Suppressor macrophage treated with lipopolysaccharide for 1 hour (primary cell): Measurements from ENCODE around the gene MEGF6.

Source experiments
- DNase-seq, 3 donors: peaks; one replicate each; pipeline ENCODE4 v3.0.0-alpha.2; 2020 to 2022

MEGF6 gene

GRCh38 chr1:3611170-3612019, at the start of gene MEGF6:
Gene MEGF6 (minus strand): TSS chr1:3611508. CDS start chr1:3611268, 240 bp downstream.
- DNase-seq = peak; percentile 33 to 80 (median 54)

GRCh38 chr1:3660704-3661103, 49.4 kb upstream of the MEGF6 start:
- DNase-seq = peak in 2 of 3 donors; percentile 51 to 61

GRCh38 chr1:3659093-3659492, 47.8 kb upstream of the MEGF6 start:
- no peak for DNase-seq

GRCh38 chr1:3658231-3658615, 46.9 kb upstream of the MEGF6 start:
- DNase-seq = no peak

GRCh38 chr1:3657578-3658230, 46.4 kb upstream of the MEGF6 start:
- DNase-seq = no peak

- DNase-seq = no peak
These were observed 45.8 kb upstream of the MEGF6 start for GRCh38 chr1:3657096-3657475.

GRCh38 chr1:3656450-3657095, 45.3 kb upstream of the MEGF6 start:
- DNase-seq = no peak

GRCh38 chr1:3654549-3655281, 43.4 kb upstream of the MEGF6 start:
- DNase-seq = no peak

GRCh38 chr1:3653286-3653618, 41.9 kb upstream of the MEGF6 start:
- no peak for DNase-seq

- peak in 1 of 3 donors; percentile 24 for DNase-seq
These were observed 41.4 kb upstream of the MEGF6 start for GRCh38 chr1:3652548-3653285.

- DNase-seq = peak in 2 of 3 donors; percentile 34 to 59
These were observed 40.7 kb upstream of the MEGF6 start, which contains the start of gene TP73 for GRCh38 chr1:3651930-3652547. Gene TP73 (plus strand): TSS chr1:3652516. CDS start chr1:3682366, 29,850 bp downstream.

GRCh38 chr1:3651026-3651929, 40.0 kb upstream of the MEGF6 start:
- DNase-seq = peak in 1 of 3 donors; percentile 37

GRCh38 chr1:3650248-3651025, 39.1 kb upstream of the MEGF6 start:
- no peak for DNase-seq

- peak; percentile 97 to 98 (median 97) for DNase-seq
These were observed 38.3 kb upstream of the MEGF6 start, which contains the start of gene WRAP73 for GRCh38 chr1:3649342-3650247. Gene WRAP73 (minus strand): TSS chr1:3650103. CDS start chr1:3649999, 104 bp downstream.

- DNase-seq = no peak
These were observed 35.3 kb upstream of the MEGF6 start for GRCh38 chr1:3646596-3646995.

- no peak for DNase-seq
These were observed 34.5 kb upstream of the MEGF6 start for GRCh38 chr1:3645666-3646355.

GRCh38 chr1:3645247-3645646, 33.9 kb upstream of the MEGF6 start:
- DNase-seq = no peak

GRCh38 chr1:3644273-3644672, 33.0 kb upstream of the MEGF6 start:
- DNase-seq = no peak
